GM12878 (cell line): Measurements from ENCODE around the gene RHBDD3. TPM values are rescaled to one million over a fixed set of nuclear protein-coding genes. Genes with fewer than 3 reads are reported as not detected.

Experiments used
- BACH1 ChIP-seq: fragments of 450-650 bp; IDR thresholded peaks from 2 replicates; pipeline ENCODE4 v1.6.1; 2017; ENCODE audit warnings: mild to moderate bottlenecking, borderline replicate concordance
- BCL11A ChIP-seq: IDR thresholded peaks from 2 replicates; pipeline ENCODE4 v1.6.1; 2011; ENCODE audit warnings: low read depth, low read length
- CHD2 ChIP-seq: IDR thresholded peaks from 2 replicates; pipeline ENCODE4 v1.6.1; 2011; ENCODE audit warnings: low read depth, low read length, improper control_type of control experiment, borderline replicate concordance
- DPF2 ChIP-seq: fragments of 450-650 bp; IDR thresholded peaks from 2 replicates; pipeline ENCODE4 v1.6.1; 2017; ENCODE audit warnings: mild to moderate bottlenecking
- E2F8 ChIP-seq: fragments of 450-650 bp; IDR thresholded peaks from 2 replicates; pipeline ENCODE4 v1.6.1; 2018; ENCODE audit warnings: mild to moderate bottlenecking, low read depth, moderate library complexity; ENCODE audit not compliant: partially characterized antibody
- EED ChIP-seq: sonication (generic); IDR thresholded peaks from 2 replicates; pipeline ENCODE4 v1.6.1; 2016; ENCODE audit warnings: antibody characterized with exemption, low read depth
- EGR1 ChIP-seq, 2 experiments: IDR thresholded peaks; 1 replicate in 1 of 2; 2 replicates in 1 of 2; pipeline ENCODE4 v1.6.1; 2011 to 2012; ENCODE audit warnings: low read depth in 2 of 2, low read length in 2 of 2, borderline replicate concordance in 1 of 2, mild to moderate bottlenecking in 1 of 2, moderate library complexity in 1 of 2
- GABPA ChIP-seq: IDR thresholded peaks from 2 replicates; pipeline ENCODE4 v1.6.1; 2014; ENCODE audit warnings: antibody characterized with exemption, low read depth, mild to moderate bottlenecking, inconsistent platforms
- LARP7 ChIP-seq: fragments of 450-650 bp; IDR thresholded peaks from 2 replicates; pipeline ENCODE4 v1.6.1; 2017; ENCODE audit warnings: mild to moderate bottlenecking
- MEF2B ChIP-seq: fragments of 450-650 bp; IDR thresholded peaks from 2 replicates; pipeline ENCODE4 v1.6.1; 2018; ENCODE audit warnings: mild to moderate bottlenecking, moderate library complexity; ENCODE audit not compliant: partially characterized antibody, poor library complexity, severe bottlenecking
- MXI1 ChIP-seq: fragments of 150-350 bp; IDR thresholded peaks from 2 replicates; pipeline ENCODE4 v1.6.1; 2011; ENCODE audit warnings: low read depth, mild to moderate bottlenecking, inconsistent platforms, low read length, improper control_type of control experiment
- PAX8 ChIP-seq: fragments of 450-650 bp; IDR thresholded peaks from 2 replicates; pipeline ENCODE4 v1.6.1; 2017; ENCODE audit warnings: mild to moderate bottlenecking, moderate library complexity
- PBX3 ChIP-seq: IDR thresholded peaks from 2 replicates; pipeline ENCODE4 v1.6.1; 2011; ENCODE audit warnings: mild to moderate bottlenecking, low read depth, low read length, moderate library complexity; ENCODE audit not compliant: insufficient replicate concordance
- RB1 ChIP-seq: fragments of 450-650 bp; formaldehyde crosslinking; IDR thresholded peaks from 2 replicates; pipeline ENCODE4 v1.6.1; 2017; ENCODE audit warnings: mild to moderate bottlenecking, borderline replicate concordance
- SKIL ChIP-seq: fragments of 450-650 bp; IDR thresholded peaks from 2 replicates; pipeline ENCODE4 v1.6.1; 2017; ENCODE audit warnings: mild to moderate bottlenecking, low read depth, inconsistent platforms; ENCODE audit not compliant: poor library complexity, severe bottlenecking
- STAT3 ChIP-seq: IDR thresholded peaks from 2 replicates; pipeline ENCODE4 v1.6.1; 2011; ENCODE audit warnings: low read depth, low read length, improper control_type of control experiment
- TARDBP ChIP-seq: IDR thresholded peaks from 2 replicates; pipeline ENCODE4 v1.6.1; 2016; ENCODE audit warnings: borderline replicate concordance
- TBL1XR1 ChIP-seq: IDR thresholded peaks from 2 replicates; pipeline ENCODE4 v1.6.1; 2012; ENCODE audit warnings: low read depth, low read length, improper control_type of control experiment
- WRNIP1 ChIP-seq: IDR thresholded peaks from 2 replicates; pipeline ENCODE4 v1.6.1; 2011; ENCODE audit warnings: low read depth, low read length, improper control_type of control experiment, borderline replicate concordance
- ZBTB33 ChIP-seq: fragments of 450-650 bp; IDR thresholded peaks from 2 replicates; pipeline ENCODE4 v1.6.1; 2017; ENCODE audit warnings: mild to moderate bottlenecking
- ZNF622 ChIP-seq: fragments of 450-650 bp; IDR thresholded peaks from 2 replicates; pipeline ENCODE4 v1.6.1; 2017; ENCODE audit warnings: mild to moderate bottlenecking, inconsistent platforms
- ZZZ3 ChIP-seq: IDR thresholded peaks from 2 replicates; pipeline ENCODE4 v1.6.1; 2011; ENCODE audit warnings: low read depth; ENCODE audit not compliant: control insufficient read depth, insufficient read length
- polyA plus RNA-seq, 11 experiments: library from polyadenylated mRNA; depleted of rRNA in 4 of 11; unstranded in 6 of 11; stranded (reverse) in 5 of 11; fragments of >200 nt; fragmentation: Nextera tagmentation in 4 of 11; fragmentation: Illumina TruSeq in 1 of 11; extraction: Ambion mirVana in 4 of 11; extraction: Trizol in 1 of 11; gene quantifications; 1 replicate in 1 of 11; 2 replicates in 10 of 11; pipeline versions ENCODE4 v1.2.1 to v1.2.3, GENCODE V29; 2011 to 2016; ENCODE audit warnings: inconsistent platforms in 2 of 11, missing spikeins in 2 of 11, low read depth in 1 of 11
- total RNA-seq, 4 experiments: library from RNA; depleted of rRNA in 3 of 4; stranded (reverse); fragments of >200 nt in 3 of 4; fragmentation: Illumina TruSeq in 1 of 4; extraction: Trizol in 1 of 4; gene quantifications; 2 replicates each; pipeline versions ENCODE4 v1.2.1 to v1.2.3, GENCODE V29; 2013 to 2021

RHBDD3 gene
- total and polyA plus RNA-seq, 10 of the 15 experiments (the other 5 are each of a cell fraction or from before 2014, with no cell fraction given), result 0.27 to 41.2 (median 20.1) TPM

GRCh38 chr22:29268511-29269229, 889 bp upstream of the RHBDD3 start (continued):
- TF ChIP-seq EGR1 (IDR thresholded peaks at IDR 0.05; ENCODE audit: borderline replicate concordance in 1 of 2, low read depth in 2 of 2, low read length in 2 of 2) (0 out of 3 replicates have a peak, but pooled peaks of 1 of the 2 experiments have one; percentile 45), MXI1 (peak; percentile 26; the same call in 1 of the 2 replicates), RB1 (0 out of 2 replicates have a peak, but pooled peaks have one; percentile 9), LARP7 (peak; percentile 78), DPF2 (no peak; the same call in none of the 2 replicates), MEF2B (peak; percentile 2), BACH1 (no peak; the same call in 1 of the 2 replicates), GABPA (no peak), TBL1XR1 (no peak), ZZZ3 (no peak), ZBTB33 (no peak), ZNF622 (no peak), WRNIP1 (peak; percentile 56; the same call in 1 of the 2 replicates), STAT3 (no peak), BCL11A (no peak), PBX3 (no peak), SKIL (no peak), EED (no peak), PAX8 (no peak; the same call in 1 of the 2 replicates), TARDBP (no peak), CHD2 (no peak), E2F8 (no peak)
